ENCODE results near the gene CEP89.
"Not testable (repeated sequence)": the region's sequence is repeated elsewhere in the genome, so short reads cannot be mapped to it uniquely, and the experiment has no call there.

CEP89 gene

DNA sequence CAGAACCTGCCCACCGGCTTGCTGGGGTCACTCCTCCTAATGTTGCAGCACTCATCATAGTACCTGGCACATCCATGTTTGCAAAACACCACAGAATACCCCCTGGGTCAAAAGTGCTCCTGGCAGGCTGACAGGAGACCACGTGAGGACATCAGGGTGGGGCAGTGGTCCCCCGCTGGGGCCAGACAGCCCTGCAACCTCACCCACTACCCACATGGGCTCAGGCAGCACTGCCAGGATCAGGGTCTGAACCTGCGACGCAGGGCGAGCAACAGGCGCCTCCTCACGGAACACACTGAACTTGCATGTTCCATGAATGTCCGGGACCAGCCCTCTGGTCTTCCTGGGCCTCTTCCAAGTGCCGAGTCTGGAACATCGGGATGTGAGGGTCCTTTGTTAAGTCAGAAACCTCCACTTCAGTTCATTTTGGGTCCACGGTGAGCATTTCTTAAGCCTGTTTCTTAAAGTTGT lies 100.7 kb downstream of the CEP89 start:
- no peak for DNase-seq (ENCODE audit: low read depth)
- TF ChIP-seq, protein P1, sequence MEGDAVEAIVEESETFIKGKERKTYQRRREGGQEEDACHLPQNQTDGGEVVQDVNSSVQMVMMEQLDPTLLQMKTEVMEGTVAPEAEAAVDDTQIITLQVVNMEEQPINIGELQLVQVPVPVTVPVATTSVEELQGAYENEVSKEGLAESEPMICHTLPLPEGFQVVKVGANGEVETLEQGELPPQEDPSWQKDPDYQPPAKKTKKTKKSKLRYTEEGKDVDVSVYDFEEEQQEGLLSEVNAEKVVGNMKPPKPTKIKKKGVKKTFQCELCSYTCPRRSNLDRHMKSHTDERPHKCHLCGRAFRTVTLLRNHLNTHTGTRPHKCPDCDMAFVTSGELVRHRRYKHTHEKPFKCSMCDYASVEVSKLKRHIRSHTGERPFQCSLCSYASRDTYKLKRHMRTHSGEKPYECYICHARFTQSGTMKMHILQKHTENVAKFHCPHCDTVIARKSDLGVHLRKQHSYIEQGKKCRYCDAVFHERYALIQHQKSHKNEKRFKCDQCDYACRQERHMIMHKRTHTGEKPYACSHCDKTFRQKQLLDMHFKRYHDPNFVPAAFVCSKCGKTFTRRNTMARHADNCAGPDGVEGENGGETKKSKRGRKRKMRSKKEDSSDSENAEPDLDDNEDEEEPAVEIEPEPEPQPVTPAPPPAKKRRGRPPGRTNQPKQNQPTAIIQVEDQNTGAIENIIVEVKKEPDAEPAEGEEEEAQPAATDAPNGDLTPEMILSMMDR (IDR thresholded peaks at IDR 0.05; ENCODE audit: low read length, missing control alignments): no peak
- no peak overlapping the region for H3K4me3 ChIP-seq (replicated peaks; ENCODE audit: low read depth, low read length)

DNA sequence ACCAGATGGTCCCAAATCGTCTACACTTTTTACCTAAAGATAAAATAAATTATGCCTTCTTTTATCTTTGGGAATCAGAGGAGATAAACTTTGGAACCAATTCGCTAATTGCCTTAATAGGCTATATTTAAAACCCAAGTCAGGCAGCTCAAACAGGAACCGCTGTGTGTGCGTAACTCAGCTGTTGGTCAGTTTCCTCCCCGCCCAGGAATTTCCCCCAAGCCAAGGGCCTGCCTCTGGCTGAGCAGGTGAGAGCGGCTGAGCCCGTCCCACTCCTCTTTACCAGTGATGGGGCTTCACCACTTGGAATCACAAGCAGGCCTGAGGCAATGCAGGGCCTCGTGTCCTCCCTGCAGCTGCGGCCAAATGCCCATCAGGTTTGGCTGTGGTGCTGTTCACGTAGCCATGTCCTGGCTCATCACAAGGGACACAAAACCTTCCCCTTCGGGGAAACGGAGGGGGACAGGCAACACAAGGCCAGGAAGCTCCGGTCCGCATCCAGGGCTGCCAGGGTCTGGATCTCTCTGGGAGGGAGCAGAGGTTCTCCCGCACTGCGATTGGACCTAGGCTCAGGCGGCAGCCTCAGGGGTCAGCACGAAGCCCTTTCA lies 101.7 kb downstream of the CEP89 start:
- no peak for DNase-seq (ENCODE audit: low read depth)
- no peak overlapping the region for H3K4me3 ChIP-seq (replicated peaks; ENCODE audit: low read depth, low read length)
- TF ChIP-seq, protein P1 (IDR thresholded peaks at IDR 0.05; ENCODE audit: low read length, missing control alignments): no peak

DNA sequence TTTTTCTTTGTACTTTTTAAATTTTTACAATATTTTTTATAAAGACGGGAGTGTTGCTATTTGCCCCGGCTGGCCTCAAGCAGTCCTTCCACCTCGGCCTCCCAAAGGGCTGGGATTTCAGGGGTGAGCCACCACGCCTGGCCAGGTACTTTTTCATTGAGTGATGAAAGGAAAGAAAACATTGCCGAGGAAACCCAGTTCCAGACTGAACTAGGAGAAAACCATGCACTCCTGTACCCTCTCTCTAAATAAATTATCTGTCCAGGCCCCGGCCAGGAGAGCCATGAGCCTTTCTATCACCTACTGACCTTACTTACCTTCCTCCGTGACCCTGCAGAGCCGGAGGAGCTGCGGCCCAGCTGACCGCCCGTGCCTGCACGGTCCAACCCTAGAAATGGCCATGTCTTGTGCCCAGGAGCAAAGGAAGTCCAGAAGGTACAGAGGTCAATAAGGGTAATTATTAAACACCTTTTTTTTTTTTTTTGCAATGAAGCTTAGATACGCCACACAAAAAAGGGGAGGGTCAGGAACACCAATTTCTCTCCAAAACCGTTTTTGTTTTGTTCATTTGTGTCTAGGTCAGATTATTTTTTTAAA lies 102.3 kb downstream of the CEP89 start, which contains the start of gene SLC7A9:
SLC7A9 (minus strand) TSS at position 399 of the 597 bp plus-strand sequence. CDS start 1,233 bp downstream, outside the sequence.
- TF ChIP-seq, protein P1 (IDR thresholded peaks at IDR 0.05; ENCODE audit: low read length, missing control alignments): no peak
- no peak for DNase-seq (ENCODE audit: low read depth)
- no peak within 1 kb of the TSS for H3K4me3 ChIP-seq (replicated peaks; ENCODE audit: low read depth, low read length)

DNA sequence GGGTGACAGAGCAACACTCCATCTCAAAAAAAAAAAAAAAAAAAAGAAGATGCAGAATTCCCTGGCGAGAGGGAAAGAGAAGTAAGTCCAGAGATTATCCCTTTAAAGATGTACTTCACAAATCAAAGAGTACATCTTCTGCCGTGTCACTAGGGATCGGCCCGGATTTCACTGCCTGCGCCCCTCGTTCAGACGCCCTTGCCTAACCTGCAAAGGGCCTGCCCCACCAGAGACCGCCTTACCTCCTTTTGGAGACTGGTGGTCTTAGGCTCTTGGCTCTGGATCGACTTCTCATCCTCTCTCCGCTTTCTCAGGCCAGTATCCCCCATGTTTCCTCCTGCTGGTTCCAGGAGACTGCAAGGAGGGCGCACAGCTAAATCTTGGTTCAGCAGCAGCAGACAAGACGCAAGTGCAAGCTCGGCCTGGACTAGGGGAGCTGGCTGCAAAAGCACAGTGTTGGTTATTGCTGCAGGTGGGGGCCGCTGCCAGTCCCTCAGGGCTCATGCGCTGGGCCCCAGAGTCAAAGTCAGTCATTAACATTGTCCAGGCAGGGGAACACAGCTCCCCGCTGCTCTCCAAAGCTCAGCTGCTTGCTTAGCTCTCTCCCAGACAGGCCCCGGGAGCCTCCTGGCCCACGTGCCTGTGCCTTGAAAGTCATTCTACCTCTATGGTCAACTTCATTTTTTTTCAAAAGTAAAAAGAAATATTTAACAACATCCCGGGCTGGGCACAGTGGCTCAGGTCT lies 103.4 kb downstream of the CEP89 start:
- TF ChIP-seq, protein P1 (IDR thresholded peaks at IDR 0.05; ENCODE audit: low read length, missing control alignments): no peak
- DNase-seq (ENCODE audit: low read depth): no peak
- H3K4me3 ChIP-seq (replicated peaks; ENCODE audit: low read depth, low read length): no peak overlapping the region

DNA sequence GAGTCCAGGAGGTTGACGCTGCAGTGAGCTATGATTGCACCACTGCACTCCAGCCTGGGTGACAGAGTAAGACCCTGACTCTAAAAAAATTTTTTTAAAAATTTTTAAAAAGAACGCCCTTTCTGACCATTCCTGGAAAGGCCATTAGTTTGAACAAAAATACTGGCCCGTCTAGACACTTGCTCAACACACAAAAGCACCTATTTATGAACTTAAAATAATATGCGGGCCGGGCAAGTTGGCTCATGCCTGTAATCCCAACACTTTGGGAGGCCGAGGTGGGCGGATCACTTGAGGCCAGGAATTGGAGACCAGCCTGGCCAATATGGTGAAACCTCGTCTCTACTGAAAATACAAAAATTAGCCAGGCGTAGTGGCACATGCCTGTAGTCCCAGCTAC lies 104.3 kb downstream of the CEP89 start:
- not testable (repeated sequence) for H3K4me3 ChIP-seq (replicated peaks; ENCODE audit: low read depth, low read length); DNase-seq (ENCODE audit: low read depth)

DNA sequence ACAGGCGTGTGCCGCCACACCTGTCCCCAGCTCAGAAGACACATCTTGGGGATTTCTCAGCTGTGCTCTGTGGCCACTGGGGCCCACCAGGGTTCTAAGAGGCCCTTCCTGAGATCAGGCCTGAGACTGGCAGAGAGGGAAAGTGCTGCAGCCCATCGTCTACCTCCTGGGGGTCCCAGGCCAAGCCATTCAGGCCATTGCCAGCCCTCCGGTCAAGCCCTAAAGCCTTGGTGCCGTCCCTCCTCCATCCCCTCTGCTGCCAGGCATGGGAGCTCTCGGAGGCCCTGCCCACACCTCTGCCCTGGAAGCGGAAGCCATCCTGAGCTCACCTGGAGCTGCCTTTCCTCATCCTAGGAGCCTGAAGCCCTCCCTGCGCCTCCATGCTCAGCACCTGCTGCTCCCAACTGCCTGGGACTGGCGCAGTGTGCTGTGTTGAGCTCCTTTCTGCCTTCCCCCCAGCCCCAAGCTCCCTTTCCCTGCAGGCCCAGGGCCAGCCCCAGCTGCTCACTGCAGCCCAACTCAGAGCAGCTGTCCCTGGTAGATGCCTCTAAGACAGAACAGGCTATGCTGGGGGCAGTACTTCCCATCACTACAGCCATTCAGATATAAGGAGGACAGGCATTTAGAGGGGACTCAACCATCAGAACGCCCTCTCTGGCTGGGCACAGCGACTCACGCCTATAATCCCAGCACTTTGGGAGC lies 105.0 kb downstream of the CEP89 start:
- DNase-seq (ENCODE audit: low read depth): no peak
- no peak overlapping the region for H3K4me3 ChIP-seq (replicated peaks; ENCODE audit: low read depth, low read length)
- TF ChIP-seq, protein P1 (IDR thresholded peaks at IDR 0.05; ENCODE audit: low read length, missing control alignments): no peak

DNA sequence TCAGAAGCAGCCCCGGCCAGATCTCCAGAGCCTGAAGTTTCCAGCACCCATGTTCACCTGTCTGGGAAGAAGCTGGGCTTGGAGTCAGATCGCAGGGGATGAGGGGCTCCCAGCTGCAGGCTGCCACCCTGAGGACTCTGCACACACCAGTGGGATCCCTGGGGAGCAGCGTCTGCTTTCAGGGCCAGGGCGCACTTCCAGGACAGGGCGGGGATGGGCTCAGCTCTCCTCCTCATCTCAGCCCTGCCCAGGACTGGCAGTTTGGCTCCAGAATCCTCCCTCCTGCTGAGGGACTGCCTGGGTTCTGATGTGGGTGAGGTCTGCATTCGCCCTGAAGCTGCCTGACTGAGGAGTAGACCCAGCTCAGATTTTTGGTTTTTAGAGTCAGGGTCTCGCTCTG lies 105.7 kb downstream of the CEP89 start:
- H3K4me3 ChIP-seq (replicated peaks; ENCODE audit: low read depth, low read length): no peak overlapping the region
- no peak for DNase-seq (ENCODE audit: low read depth)
- TF ChIP-seq, protein P1 (IDR thresholded peaks at IDR 0.05; ENCODE audit: low read length, missing control alignments): no peak

Data from fibroblast of pulmonary artery (primary cell).